ENCODE measurements around the gene IRX3. TPM values are rescaled to one million over a fixed set of nuclear protein-coding genes. Genes with fewer than 3 reads are reported as not detected.

Gene IRX3
- total RNA-seq, 3 donors from 2014 or later: 0.16 TPM; not detected in 2

DNA sequence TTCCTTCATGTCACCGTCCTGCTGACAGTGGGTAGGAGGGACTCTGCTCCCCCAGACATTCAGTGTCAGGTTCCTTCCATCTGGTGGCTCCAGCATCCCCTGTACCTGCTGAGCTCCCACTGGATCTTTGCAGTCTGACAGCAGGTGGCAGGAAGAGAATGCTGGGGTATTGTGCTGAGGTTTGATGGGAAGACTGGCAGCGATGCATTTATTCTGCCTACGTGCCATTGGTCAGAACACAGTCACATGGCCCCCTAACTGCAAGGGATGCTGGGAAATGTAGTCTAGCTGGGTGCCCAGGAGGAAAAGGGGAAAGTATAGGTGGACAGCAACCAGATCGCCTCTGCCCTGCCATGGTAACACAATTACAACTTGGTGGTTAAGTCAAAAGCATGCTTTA lies 44.4 kb downstream of the IRX3 start:
- H3K4me1 Mint-ChIP-seq (ENCODE audit: low read depth): no peaks in the 10 kb centered on the region
- H3K4me3 Mint-ChIP-seq: no peak overlapping the region
- H3K9me3 Mint-ChIP-seq: peaks cover 8% of the 10 kb centered on the region
- H3K27me3 Mint-ChIP-seq (ENCODE audit: low read depth): peaks cover 6% of the 10 kb centered on the region
- DNase-seq (no peak), ATAC-seq (no peak)
- H3K36me3 Mint-ChIP-seq (ENCODE audit: insufficient read depth): no peaks in the 10 kb centered on the region

DNA sequence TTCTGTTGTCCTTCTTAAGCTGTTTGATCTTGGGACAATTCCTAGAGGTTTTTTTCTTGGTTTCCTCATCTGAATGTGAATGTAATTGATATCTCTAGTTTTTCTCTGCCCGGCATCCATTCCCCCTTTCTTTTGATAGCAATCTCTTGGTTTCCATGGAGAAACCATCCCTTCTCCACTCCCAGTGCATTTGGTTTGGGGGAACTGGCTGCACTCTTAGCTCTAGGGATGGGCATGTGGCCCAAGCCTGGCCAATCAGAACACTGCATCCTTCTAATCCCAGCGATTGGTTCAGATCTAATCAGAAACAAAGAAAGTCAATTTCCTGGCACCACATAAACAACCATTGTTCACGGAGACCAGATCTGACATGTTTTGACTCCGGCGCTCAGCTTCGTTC lies 45.1 kb downstream of the IRX3 start:
- Mint-ChIP-seq H3K9me3 (peaks cover 8% of the 10 kb centered on the region), H3K27me3 (ENCODE audit: low read depth) (peaks cover 8% of the 10 kb centered on the region), H3K4me3 (no peak overlapping the region), H3K36me3 (ENCODE audit: insufficient read depth) (no peaks in the 10 kb centered on the region), H3K4me1 (ENCODE audit: low read depth) (no peaks in the 10 kb centered on the region)
- ATAC-seq (no peak), DNase-seq (no peak)

DNA sequence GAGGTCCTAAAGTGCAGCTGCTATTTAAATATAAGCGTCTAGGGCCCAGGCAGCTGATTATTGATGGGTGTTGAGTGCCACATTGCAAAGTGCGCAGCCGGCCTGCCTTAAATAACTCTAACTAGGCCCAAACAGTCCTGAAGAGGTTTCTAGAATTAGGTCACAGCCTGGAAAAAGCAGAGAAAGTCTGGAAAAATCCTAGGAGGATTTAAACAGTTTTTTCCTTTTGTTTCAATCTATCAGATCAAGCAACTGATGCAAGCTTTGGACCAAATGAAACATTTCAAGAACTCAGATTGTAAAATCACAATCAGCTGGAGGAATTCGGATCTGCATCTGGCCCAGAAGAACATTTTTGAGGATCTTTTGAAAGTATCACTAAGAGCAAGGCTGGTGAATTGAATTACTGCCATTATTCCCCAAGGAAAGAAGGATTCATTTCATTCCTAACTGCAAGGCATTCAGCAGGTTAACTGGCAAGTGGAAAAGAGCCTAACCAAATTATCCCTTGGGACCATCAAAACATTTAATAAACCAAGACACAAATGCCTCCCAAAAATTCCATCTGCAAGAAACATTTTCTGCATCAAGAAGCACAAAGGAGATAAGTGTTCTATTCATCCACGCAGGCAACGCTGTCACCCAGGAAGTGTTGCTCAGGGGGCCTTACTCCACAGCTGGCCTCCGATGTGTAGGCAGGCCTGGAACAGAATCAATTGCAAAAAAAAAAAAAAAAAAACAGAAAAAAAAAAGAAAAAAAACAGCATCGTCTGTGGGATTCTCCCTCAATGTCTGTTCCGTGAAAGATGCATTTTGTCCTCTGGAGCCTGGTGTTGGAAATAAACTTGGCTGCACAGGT lies 46.1 kb downstream of the IRX3 start:
- peaks cover 4% of the 10 kb centered on the region for H3K9me3 Mint-ChIP-seq
- H3K4me1 Mint-ChIP-seq (ENCODE audit: low read depth): no peaks in the 10 kb centered on the region
- no peaks in the 10 kb centered on the region for H3K36me3 Mint-ChIP-seq (ENCODE audit: insufficient read depth)
- no peak overlapping the region for H3K4me3 Mint-ChIP-seq
- ATAC-seq (no peak), DNase-seq (no peak)
- peaks cover 6% of the 10 kb centered on the region for H3K27me3 Mint-ChIP-seq (ENCODE audit: low read depth)

DNA sequence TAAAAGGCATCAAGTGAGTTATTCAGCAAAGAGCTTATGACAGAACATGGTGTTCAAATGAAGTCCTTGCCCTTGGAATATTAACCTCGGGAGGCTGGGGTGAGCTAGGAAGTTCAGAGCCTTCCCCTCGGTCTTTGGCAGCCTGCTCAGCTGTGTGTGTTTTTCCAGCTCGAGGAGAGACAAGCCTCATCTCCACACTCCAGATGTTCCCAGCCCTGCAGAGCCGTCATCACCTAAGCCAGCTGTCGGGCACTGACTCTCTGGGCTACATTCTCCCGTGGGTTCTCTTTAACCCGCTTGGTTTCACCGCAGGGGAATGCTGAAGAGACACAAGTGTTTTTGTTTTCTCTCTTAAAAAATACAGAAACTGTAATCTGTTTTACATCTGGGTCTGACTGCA lies 47.1 kb downstream of the IRX3 start:
- no peak for ATAC-seq

DNA sequence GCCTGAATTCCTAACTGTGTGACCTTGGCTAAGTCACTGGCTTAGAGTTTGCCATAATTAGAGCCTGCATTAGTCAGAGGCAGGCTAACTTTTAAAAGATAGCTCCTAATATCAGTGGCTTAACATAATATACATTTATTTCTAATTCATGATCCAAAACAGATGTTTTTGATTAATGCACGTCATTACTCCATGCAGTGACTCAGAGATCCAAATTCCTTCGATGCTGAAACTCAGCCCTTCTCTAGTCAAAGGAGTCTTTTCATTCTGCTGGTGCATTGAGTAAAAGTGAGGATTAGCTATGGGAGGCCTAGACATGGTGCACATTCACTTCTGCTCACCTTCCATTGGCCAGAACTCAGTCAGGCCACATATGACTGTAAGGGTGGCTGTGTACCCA lies 49.8 kb downstream of the IRX3 start:
- no peaks in the 10 kb centered on the region for H3K4me1 Mint-ChIP-seq (ENCODE audit: low read depth)
- no peak for ATAC-seq
- no peak for DNase-seq
- H3K36me3 Mint-ChIP-seq (ENCODE audit: insufficient read depth): no peaks in the 10 kb centered on the region
- peaks cover 7% of the 10 kb centered on the region for H3K27me3 Mint-ChIP-seq (ENCODE audit: low read depth)
- no peak overlapping the region for H3K4me3 Mint-ChIP-seq
- no peaks in the 10 kb centered on the region for H3K9me3 Mint-ChIP-seq

More for the DNA sequence above, 47.1 kb downstream of the IRX3 start:
- Mint-ChIP-seq H3K27me3 (ENCODE audit: low read depth) (peaks cover 9% of the 10 kb centered on the region), H3K9me3 (peaks cover 4% of the 10 kb centered on the region), H3K36me3 (ENCODE audit: insufficient read depth) (no peaks in the 10 kb centered on the region), H3K4me3 (no peak overlapping the region), H3K4me1 (ENCODE audit: low read depth) (no peaks in the 10 kb centered on the region)
- no peak for DNase-seq

DNA sequence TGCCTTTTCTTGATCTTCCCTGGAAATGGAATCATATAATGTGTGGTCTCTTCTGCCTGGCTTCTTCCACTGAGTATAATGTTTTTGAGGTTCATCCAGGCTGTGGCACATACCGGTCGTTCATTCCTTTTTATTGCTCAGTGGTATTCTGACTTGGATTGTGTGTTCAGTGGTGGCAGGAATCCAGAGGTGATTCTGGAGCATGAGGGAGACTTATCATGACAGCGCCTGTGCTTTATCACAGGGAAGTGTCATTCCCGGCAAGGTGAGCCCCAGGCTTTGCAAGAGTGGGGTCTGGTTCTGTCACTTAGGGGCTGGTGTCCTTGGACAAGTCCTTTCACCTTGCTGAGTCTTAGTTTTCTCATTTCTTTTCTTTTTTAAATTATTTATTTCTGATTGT lies 53.0 kb downstream of the IRX3 start:
- Mint-ChIP-seq H3K9me3 (no peaks in the 10 kb centered on the region), H3K36me3 (ENCODE audit: insufficient read depth) (no peaks in the 10 kb centered on the region), H3K4me1 (ENCODE audit: low read depth) (no peaks in the 10 kb centered on the region), H3K4me3 (no peak overlapping the region), H3K27me3 (ENCODE audit: low read depth) (peaks cover 14% of the 10 kb centered on the region)
- ATAC-seq (no peak), DNase-seq (no peak)
